GM12892 (cell line): ENCODE measurements around the gene SPATA3.

Source experiments
- POLR2A ChIP-seq: IDR thresholded peaks from 2 replicates; pipeline ENCODE4 v1.6.1; 2011; ENCODE audit warnings: low read depth, low read length, control low read depth
- POLR2AphosphoS5 ChIP-seq: IDR thresholded peaks from 2 replicates; pipeline ENCODE4 v1.6.1; 2011; ENCODE audit warnings: low read depth, low read length, control low read depth
- TAF1 ChIP-seq: IDR thresholded peaks from 2 replicates; pipeline ENCODE4 v1.6.1; 2011; ENCODE audit warnings: low read depth, mild to moderate bottlenecking, control low read depth, low read length, borderline replicate concordance

DNA sequence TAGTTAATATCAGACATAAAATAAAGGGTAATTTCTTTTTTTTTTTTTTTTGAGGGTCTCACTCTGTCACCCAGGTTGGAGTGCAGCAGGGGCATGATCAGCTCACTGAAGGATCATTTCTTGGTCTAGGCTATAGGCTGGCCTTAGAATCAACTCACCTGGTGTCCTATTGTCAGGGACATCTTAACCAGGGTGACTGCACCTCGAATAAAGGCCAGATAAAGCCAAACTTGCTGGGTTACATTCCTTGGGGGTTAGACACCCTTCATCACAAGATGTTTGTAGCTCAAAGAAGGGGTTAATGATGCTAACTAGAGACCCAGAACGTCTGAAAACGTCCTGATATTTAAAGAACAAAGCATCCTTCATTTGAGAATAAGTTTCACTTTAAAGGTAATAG is 17.9 kb downstream of the SPATA3 start:
- TF ChIP-seq POLR2A (no peak), POLR2AphosphoS5 (no peak), TAF1 (no peak)
